Aorta (tissue), 5 donors: ENCODE data around the gene ARHGEF19. TPM values are rescaled to one million over a fixed set of nuclear protein-coding genes. Genes with fewer than 3 reads are reported as not detected.
A peak's percentile ranks its signal among the peaks of the same experiment; 100 is the strongest.

ENCODE experiments used
- ATAC-seq: fragments of 200-7000 bp; cut with Tn5 transposase; one replicate; pipeline ENCODE4 v1.9.1; 2022; ENCODE audit warnings: moderate library complexity; ENCODE audit not compliant: low FRiP score
- DNase-seq, 2 donors: peaks; one replicate each; pipeline ENCODE4 v3.0.0-alpha.2; 2020
- H3K27ac ChIP-seq, 2 donors: one replicate each; pipeline ENCODE4 v1.5.1; 2013; ENCODE audit warnings: low read length in 2 of 2, mild to moderate bottlenecking in 2 of 2, moderate library complexity in 2 of 2, control low read depth in 1 of 2, inconsistent platforms in 1 of 2, low read depth in 1 of 2
- H3K27me3 ChIP-seq, 2 donors: one replicate each; pipeline ENCODE4 v1.6.1; 2013; ENCODE audit warnings: control low read depth in 1 of 2, low read length in 1 of 2, mild to moderate bottlenecking in 1 of 2, moderate library complexity in 1 of 2; ENCODE audit not compliant: insufficient read depth in 2 of 2, control insufficient read depth in 1 of 2
- H3K36me3 ChIP-seq, 2 donors: one replicate each; pipeline ENCODE4 v1.6.1; 2013; ENCODE audit warnings: control low read depth in 1 of 2, low read length in 1 of 2, mild to moderate bottlenecking in 1 of 2; ENCODE audit not compliant: insufficient read depth in 2 of 2, control insufficient read depth in 1 of 2
- H3K4me1 ChIP-seq, 2 donors: one replicate each; pipeline ENCODE4 v1.6.1; 2013; ENCODE audit warnings: low read length in 2 of 2, control low read depth in 1 of 2, mild to moderate bottlenecking in 1 of 2, moderate library complexity in 1 of 2; ENCODE audit not compliant: insufficient read depth in 2 of 2, control insufficient read depth in 1 of 2
- H3K4me3 ChIP-seq, 2 donors: one replicate each; pipeline ENCODE4 v1.5.1; 2013; ENCODE audit warnings: low read length in 2 of 2, control low read depth in 1 of 2, mild to moderate bottlenecking in 1 of 2
- H3K9me3 ChIP-seq: one replicate; pipeline ENCODE4 v1.6.1; 2013; ENCODE audit warnings: mild to moderate bottlenecking, low read length; ENCODE audit not compliant: control insufficient read depth
- WGBS, 2 donors: extraction: QIAGEN DNeasy Blood & Tissue Kit; methylation state at CpG; one replicate each; pipeline ENCODE4 v1.1.7; 2013; 5-methylcytosine and 5-hydroxymethylcytosine counted together
- intact Hi-C, 2 donors: fragments of 100-400 bp; cut with DNase I; formaldehyde crosslinking; loops; one replicate each; pipeline versions ENCODE4 v1.14.2 to v1.15.0; 2022
- polyA plus RNA-seq, 2 donors: library from polyadenylated mRNA; stranded (reverse); fragments of 200-250 nt; gene quantifications; one replicate each; pipeline ENCODE4 v1.2.3, GENCODE V29; 2013
- total RNA-seq, 2 donors: library from RNA; stranded (reverse); fragmentation: NEBNext Ultra II Directional; extraction: Animal tissue kit (Norgen Biotek cat#: 25700); gene quantifications; one replicate each; pipeline ENCODE4 v1.2.1, GENCODE V29; 2021
- donor health status: healthy with polysubstance abuse.
- donor health status: Bipolar disorder and iron deficiency.
- donor health status: DM: no; HTN: no; CAD: no.
- donor health status: DM: no; HTN: no; CAD: no.
- donor health status: DM: yes; HTN: yes; CAD: no.

Gene ARHGEF19
- total and polyA plus RNA-seq, 4 donors, result 3.3 to 19.7 (median 7.9) TPM

DNA sequence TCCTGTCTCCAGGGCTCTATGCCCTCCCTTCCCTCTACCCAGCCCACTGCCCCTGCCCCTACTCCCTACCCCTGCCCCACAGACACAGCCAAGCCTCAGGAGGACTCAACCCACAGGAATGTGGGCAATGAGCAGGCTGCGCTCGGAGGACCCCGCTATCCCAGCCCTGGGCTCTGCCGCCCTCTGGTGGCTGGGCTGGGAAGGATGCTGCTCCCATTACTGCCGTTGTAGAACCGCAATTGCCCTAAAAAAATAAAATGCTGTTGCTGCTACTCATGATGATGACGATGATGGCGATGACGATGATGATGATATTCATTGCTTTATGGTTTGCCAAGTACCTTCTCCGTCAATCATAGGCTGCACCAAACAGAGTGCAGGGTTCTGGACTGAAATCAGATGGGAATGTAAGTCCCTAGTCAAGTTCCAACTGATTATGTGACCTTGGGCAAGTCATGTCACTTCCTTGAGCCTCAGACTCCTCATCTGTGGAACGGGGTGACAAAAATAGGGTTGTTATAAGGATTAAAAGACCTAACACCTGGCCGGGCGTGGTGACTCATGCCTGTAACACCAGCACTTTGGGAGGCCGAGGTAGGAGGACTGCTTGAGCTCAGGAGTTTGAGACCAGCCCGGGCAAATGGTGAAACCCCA lies 24.6 kb downstream of the ARHGEF19 start:
- H3K36me3 ChIP-seq, result no peaks in the 10 kb centered on the region
- peak; percentile 89 for ATAC-seq
- no peaks in the 10 kb centered on the region for H3K9me3 ChIP-seq
- no peaks in the 10 kb centered on the region for H3K4me1 ChIP-seq
- intact Hi-C loops, result loop anchor here (1.0 to 2.0 kb wide), 2 partner anchors 109 kb away; no protein-coding TSS in a partner anchor
- WGBS, 2 donors, result 24 to 27% methylated on average over 15 of the region's 15 CpGs
- H3K4me3 ChIP-seq, result no peak overlapping the region
- H3K27ac ChIP-seq, result no peak overlapping the region
- DNase-seq, result peak; percentile 78 to 95
- no peaks in the 10 kb centered on the region for H3K27me3 ChIP-seq

DNA sequence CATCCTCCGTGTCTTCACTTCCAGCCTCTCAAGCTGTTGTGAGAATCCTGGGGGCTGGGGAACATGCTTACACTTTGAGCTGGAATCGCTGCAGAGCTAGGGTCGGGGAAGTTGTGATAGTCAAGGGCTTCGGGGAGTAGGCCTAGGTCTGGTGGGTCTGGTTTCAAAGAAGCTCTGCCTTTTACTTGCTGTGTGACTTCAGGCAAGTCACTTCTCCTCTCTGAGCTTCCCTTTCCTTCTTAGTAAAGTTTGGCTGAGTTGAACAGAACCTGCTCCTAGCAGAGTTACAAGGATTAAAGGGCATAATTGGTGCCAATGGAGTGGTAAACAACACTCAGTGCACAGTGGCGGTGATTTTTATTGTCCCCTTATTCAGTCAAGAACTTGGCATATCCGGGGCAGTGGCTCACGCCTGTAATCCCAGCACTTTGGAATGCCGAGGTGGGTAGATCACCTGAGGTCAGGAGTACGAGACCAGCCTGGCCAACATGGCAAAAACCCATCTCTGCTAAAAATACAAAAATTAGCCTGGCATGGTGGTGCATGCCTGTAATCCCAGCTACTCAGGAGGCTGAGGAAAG lies 25.7 kb downstream of the ARHGEF19 start:
- intact Hi-C loops, result loop anchor here in 1 of 2 donors (1.0 kb wide), 1 partner anchor 107 kb away; no protein-coding TSS in a partner anchor
- H3K9me3 ChIP-seq, result no peaks in the 10 kb centered on the region
- WGBS, 2 donors, result 72 to 73% methylated on average over 9 of the region's 9 CpGs
- no peak overlapping the region for H3K4me3 ChIP-seq
- no peaks in the 10 kb centered on the region for H3K36me3 ChIP-seq
- DNase-seq (no peak), ATAC-seq (no peak)
- H3K27me3 ChIP-seq, result no peaks in the 10 kb centered on the region
- no peaks in the 10 kb centered on the region for H3K4me1 ChIP-seq
- no peak overlapping the region for H3K27ac ChIP-seq

DNA sequence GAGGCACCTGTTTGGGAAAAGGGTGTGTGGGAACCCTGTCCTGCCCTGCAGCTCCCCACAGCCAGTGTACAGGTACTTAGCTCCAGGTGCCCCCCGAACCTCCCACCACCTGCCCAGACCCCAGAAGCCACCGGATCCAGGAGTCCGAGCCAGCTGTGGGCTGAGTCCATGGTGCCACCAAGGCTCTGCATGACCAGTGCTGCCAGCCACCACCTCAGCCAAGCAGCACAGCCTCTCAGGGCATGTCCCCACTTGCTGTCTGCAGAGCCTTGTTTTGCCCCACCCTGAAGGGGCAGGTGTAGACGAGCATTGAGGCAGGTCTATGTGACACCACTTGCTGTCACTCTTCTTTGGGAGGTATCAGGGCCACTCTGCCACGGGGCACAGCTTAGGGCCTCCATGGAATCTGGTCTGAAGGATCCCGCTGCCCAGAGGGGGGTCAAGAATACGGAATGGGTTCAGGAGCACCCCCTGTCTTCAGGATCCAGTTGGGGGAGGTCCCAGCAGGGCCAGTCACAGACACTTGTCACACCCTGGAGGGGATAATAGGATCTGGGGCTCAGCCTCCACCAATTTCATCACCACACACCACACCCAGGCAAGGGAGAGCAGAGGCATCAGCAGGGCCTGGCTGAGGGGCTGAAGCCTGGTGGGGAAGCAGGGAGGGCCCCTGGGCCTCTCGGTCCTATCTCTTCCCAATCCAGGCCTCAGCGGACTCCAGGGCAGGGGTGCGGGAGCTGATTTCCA lies 27.7 kb downstream of the ARHGEF19 start:
- H3K27me3 ChIP-seq, result no peaks in the 10 kb centered on the region
- H3K4me3 ChIP-seq, result no peak overlapping the region
- H3K4me1 ChIP-seq, result peaks cover 0 to 3% of the 10 kb centered on the region in 2 donors
- intact Hi-C loops, result loop anchor here in 1 of 2 donors (5.0 kb wide), 1 partner anchor 37 kb away; no protein-coding TSS in a partner anchor
- 94 to 98% methylated on average over 10 of the region's 10 CpGs for WGBS, 2 donors
- ATAC-seq (no peak), DNase-seq (peak in 1 of 2 donors; percentile 74)
- H3K9me3 ChIP-seq, result no peaks in the 10 kb centered on the region
- no peak overlapping the region for H3K27ac ChIP-seq
- H3K36me3 ChIP-seq, result no peaks in the 10 kb centered on the region

DNA sequence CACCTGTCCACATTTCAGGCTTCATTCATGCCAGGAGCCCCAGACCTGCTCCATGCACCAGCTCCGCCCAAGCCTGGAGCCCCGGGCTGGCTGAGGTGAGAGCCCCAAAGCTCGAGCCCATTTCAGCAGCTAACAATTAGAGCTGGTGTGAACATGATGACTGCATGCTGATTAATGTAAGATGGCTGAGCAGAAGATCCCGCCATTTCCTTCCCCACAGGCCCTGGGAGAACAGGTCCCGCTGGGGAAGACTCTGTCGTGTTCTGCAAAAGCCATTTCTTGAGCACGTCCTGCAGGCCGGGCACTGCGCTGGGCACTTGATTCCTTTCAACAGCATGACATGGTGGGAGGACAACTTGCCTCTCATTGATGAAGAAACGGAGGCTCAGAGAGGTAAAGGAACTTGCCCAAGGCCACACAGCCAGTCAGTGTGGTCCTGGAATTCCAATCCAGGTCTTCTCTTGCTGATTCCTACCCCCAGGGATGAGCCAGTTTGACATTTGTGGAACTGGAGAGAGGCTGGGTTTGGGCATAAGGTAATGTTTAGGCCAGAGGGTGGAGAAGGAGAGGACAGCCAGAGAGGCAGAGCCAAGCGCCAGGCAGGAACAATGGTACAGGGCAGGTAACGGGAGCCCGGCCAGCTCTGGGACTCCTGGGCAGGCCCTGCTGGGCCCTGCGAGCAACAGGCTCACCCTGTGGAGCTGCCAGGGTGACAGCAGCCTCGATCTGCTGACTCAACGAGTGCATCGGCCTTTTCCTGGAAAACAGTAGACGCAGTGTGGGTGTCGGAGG lies 28.5 kb downstream of the ARHGEF19 start:
- H3K27ac ChIP-seq, result no peak overlapping the region
- H3K4me3 ChIP-seq, result no peak overlapping the region
- no peak for DNase-seq
- no peak for ATAC-seq
- peaks cover 0 to 3% of the 10 kb centered on the region in 2 donors for H3K4me1 ChIP-seq
- H3K36me3 ChIP-seq, result no peaks in the 10 kb centered on the region
- WGBS, 2 donors, result 90 to 94% methylated on average over 19 of the region's 19 CpGs
- intact Hi-C loops, result loop anchor here in 1 of 2 donors (5.0 kb wide), 1 partner anchor 37 kb away; no protein-coding TSS in a partner anchor
- H3K9me3 ChIP-seq, result no peaks in the 10 kb centered on the region
- H3K27me3 ChIP-seq, result no peaks in the 10 kb centered on the region

DNA sequence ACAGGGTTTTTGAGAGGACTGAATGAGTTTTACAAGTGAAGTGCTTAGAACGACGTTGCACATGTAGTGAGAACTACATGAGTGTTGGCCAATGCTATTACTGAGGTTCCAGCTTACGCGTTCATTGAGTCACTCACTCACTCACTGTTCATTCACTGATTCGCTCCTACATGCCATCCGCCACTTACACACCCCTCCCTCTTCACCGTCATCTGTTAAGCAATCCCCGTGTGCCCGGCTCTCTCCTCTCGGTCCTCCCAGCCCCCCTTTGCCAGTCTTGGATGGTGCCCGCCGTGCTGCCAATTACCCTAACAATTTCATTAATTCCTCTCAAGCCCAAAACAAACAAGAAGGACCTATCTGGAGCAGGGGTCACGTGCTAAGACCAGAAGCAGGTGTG lies 29.3 kb downstream of the ARHGEF19 start:
- 89 to 91% methylated on average over 13 of the region's 13 CpGs for WGBS, 2 donors
- H3K4me3 ChIP-seq, result no peak overlapping the region
- peaks cover 0 to 3% of the 10 kb centered on the region in 2 donors for H3K4me1 ChIP-seq
- ATAC-seq (peak; percentile 20), DNase-seq (no peak)
- H3K36me3 ChIP-seq, result no peaks in the 10 kb centered on the region
- intact Hi-C loops, result loop anchor here in 1 of 2 donors (5.0 kb wide), 1 partner anchor 36 kb away; no protein-coding TSS in a partner anchor
- no peaks in the 10 kb centered on the region for H3K9me3 ChIP-seq
- no peaks in the 10 kb centered on the region for H3K27me3 ChIP-seq
- no peak overlapping the region for H3K27ac ChIP-seq

DNA sequence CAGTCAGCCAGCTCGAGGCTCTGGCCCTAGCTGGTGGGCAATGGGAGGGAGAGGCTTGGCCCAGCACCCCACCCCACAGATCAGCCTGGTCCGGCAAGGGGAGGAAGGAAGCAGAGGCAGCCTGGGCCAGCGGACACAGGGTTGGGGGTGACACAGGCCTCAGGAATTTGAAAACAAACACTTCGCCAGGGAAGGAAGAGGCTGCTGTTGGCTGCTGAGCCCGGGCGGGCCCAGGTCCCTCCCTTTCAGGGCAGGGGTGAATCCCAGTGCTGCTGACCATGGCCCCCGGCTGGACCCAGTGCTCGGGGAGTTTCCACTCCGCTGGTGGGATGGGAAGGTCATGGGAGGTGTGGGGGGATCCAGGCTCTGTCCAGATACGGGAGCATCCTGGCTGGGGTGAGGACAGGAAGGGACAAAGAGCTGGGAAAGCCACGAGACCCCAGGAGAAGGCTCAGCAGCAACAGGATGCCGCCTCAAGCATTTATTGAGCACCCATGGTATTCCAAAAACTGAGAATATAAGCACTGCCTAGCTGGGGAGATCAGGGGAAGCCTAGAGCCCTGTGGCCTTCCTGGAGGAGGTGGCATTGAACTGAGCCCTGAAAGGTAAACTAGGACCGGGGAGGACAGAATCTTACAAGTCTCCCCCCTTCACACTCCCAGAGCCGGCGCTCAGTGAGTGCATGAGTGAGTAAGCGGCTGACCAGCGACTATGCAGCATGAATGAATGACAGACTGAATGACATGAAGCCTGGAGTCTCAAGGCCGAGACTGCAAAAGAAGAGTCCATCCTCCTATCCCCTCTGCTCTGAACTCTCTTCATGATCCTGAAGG lies 30.3 kb downstream of the ARHGEF19 start:
- Histone ChIP-seq H3K27ac (peak overlapping the region in 1 of 2 donors; percentile 81), H3K9me3 (no peaks in the 10 kb centered on the region), H3K36me3 (no peaks in the 10 kb centered on the region), H3K4me1 (peaks cover 0 to 3% of the 10 kb centered on the region in 2 donors), H3K4me3 (no peak overlapping the region), H3K27me3 (no peaks in the 10 kb centered on the region)
- 43 to 45% methylated on average over 16 to 18 of the region's 18 CpGs for WGBS, 2 donors
- intact Hi-C loops, result loop anchor here (2.0 to 5.0 kb wide), 2 partner anchors 27 to 35 kb away; no protein-coding TSS in a partner anchor
- DNase-seq (peak; percentile 93), ATAC-seq (peak; percentile 92)

DNA sequence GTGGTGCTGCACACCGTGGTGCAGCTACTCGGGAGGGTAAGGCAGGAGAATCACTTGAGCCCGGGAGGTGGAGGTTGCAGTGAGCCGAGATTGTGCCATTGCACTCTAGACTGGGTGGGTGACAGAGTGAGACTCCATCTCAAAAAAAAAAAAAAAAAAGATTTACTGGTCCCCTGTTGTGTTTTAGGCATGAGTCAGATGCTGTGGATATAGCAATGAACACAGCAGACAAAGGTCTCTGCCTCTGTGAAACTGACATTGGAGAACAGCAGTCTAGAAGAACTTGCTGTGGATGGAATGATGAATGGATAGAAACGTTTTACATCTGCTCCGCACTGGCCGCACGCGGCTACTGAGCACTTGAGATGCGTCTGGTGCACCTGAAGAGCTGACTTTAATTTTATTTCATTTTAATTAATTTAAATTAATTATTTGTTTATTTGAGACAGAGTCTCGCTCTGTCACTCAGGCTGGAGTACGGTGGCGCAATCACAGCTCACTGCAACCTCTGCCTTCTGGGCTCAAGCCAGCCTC lies 32.1 kb downstream of the ARHGEF19 start:
- Histone ChIP-seq H3K27me3 (no peaks in the 10 kb centered on the region), H3K9me3 (no peaks in the 10 kb centered on the region), H3K27ac (no peak overlapping the region), H3K4me3 (no peak overlapping the region), H3K4me1 (peaks cover 0 to 3% of the 10 kb centered on the region in 2 donors), H3K36me3 (no peaks in the 10 kb centered on the region)
- DNase-seq, result no peak
- intact Hi-C loops, result loop anchor here (2.0 to 5.0 kb wide), 2 partner anchors 26 to 33 kb away; no protein-coding TSS in a partner anchor
- ATAC-seq, result no peak
- WGBS, 2 donors, result 90 to 97% methylated on average over 13 of the region's 13 CpGs
